Mesothelial cell of epicardium (in vitro differentiated cells): ENCODE results near the gene CYB5A. TPM values are rescaled to one million over a fixed set of nuclear protein-coding genes. Genes with fewer than 3 reads are reported as not detected.

ENCODE experiments used
- DNase-seq, 2 experiments: peaks; one replicate each; pipeline ENCODE4 v3.0.0; 2021; ENCODE audit warnings: low spot score in 2 of 2; ENCODE audit not compliant: unreplicated experiment in 2 of 2
- H3K27ac Mint-ChIP-seq: 2 replicates; pipeline ENCODE4 v1.8.0; 2021; ENCODE audit warnings: mixed read lengths
- H3K27me3 Mint-ChIP-seq: 2 replicates; pipeline ENCODE4 v1.8.0; 2021; ENCODE audit warnings: low read depth, mixed read lengths
- H3K36me3 Mint-ChIP-seq: 2 replicates; pipeline ENCODE4 v1.8.0; 2021; ENCODE audit warnings: mixed read lengths
- H3K4me1 Mint-ChIP-seq: 2 replicates; pipeline ENCODE4 v1.8.0; 2021; ENCODE audit warnings: mixed read lengths
- H3K4me3 Mint-ChIP-seq: 2 replicates; pipeline ENCODE4 v1.8.0; 2021; ENCODE audit warnings: mild to moderate bottlenecking, moderate library complexity, mixed read lengths
- H3K9me3 Mint-ChIP-seq: 2 replicates; pipeline ENCODE4 v1.8.0; 2021; ENCODE audit warnings: mixed read lengths
- CTCF ChIP-seq: fragments of 200-600 bp; sonication (generic); IDR thresholded peaks from one replicate; pipeline ENCODE4 v1.5.0; 2021; ENCODE audit warnings: antibody characterized with exemption; ENCODE audit not compliant: unreplicated experiment
- total RNA-seq: library from RNA; stranded (reverse); gene quantifications from 3 replicates; pipeline ENCODE4 v1.2.1, GENCODE V29; 2021

Gene CYB5A
- total RNA-seq, 1 donor from 2014 or later: 37.6 TPM

DNA sequence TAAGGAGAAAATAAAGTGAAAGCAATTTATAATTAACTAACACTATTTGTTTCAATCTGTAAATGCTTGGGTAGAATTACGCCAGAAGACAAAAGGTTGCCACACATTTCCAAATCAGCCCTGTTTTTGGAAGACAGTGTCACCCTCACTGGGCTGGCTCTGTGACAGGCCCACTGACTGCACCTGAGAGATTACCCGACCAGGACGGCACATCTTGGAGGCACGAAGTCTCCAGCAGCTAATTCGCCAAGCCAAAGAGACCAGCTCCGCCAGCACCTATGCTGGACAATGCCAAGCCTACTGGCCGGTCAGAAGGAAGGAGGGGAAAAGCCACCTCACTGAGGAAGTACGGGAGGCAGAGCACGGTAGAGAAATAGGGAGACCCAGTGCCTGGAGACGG, 61.9 kb downstream of the CYB5A start:
- Mint-ChIP-seq H3K27ac (no peak overlapping the region), H3K27me3 (no peaks in the 10 kb centered on the region), H3K4me3 (no peak overlapping the region), H3K36me3 (no peaks in the 10 kb centered on the region), H3K4me1 (peaks cover 18% of the 10 kb centered on the region), H3K9me3 (no peaks in the 10 kb centered on the region)
- DNase-seq: no peak
- TF ChIP-seq CTCF: no peak

DNA sequence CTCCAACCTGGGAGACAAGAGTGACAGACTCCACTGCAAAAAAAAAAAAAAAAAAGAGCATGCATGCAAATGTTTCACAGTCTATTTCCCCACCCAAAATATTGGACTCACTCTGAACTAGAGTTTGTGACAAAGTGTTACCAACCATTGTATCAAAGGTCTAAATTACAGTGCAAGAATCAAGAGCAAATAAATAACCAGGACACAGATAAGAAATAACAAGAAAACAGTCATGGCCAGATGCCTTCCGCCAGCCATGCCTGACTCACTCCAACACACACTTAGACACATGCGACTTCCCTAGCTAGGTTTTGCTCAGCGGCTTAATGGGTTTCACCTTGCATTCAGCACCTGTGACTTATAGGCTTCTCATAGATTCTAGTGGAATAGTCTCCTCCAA, 62.8 kb downstream of the CYB5A start:
- Mint-ChIP-seq H3K9me3 (no peaks in the 10 kb centered on the region), H3K36me3 (no peaks in the 10 kb centered on the region), H3K27me3 (no peaks in the 10 kb centered on the region), H3K27ac (no peak overlapping the region), H3K4me1 (peaks cover 9% of the 10 kb centered on the region), H3K4me3 (no peak overlapping the region)
- DNase-seq: no peak
- no peak for TF ChIP-seq CTCF

- no peak for TF ChIP-seq CTCF
Measured at GRCh38 chr18:74228312-74228711, 63.5 kb downstream of the CYB5A start.

GRCh38 chr18:74226666-74227065, 65.1 kb downstream of the CYB5A start:
- Mint-ChIP-seq H3K27ac (no peak overlapping the region), H3K9me3 (no peaks in the 10 kb centered on the region)
- no peak for DNase-seq

More at GRCh38 chr18:74228312-74228711, 63.5 kb downstream of the CYB5A start:
- Mint-ChIP-seq H3K36me3 (no peaks in the 10 kb centered on the region), H3K9me3 (no peaks in the 10 kb centered on the region), H3K27me3 (no peaks in the 10 kb centered on the region), H3K4me1 (peaks cover 8% of the 10 kb centered on the region), H3K27ac (no peak overlapping the region), H3K4me3 (no peak overlapping the region)
- no peak for DNase-seq

GRCh38 chr18:74226156-74226555, 65.6 kb downstream of the CYB5A start:
- peaks cover 8% of the 10 kb centered on the region for H3K4me1 Mint-ChIP-seq
- no peak for DNase-seq
- no peaks in the 10 kb centered on the region for H3K36me3 Mint-ChIP-seq
- no peak overlapping the region for H3K4me3 Mint-ChIP-seq
- no peak overlapping the region for H3K27ac Mint-ChIP-seq
- no peaks in the 10 kb centered on the region for H3K27me3 Mint-ChIP-seq
- no peaks in the 10 kb centered on the region for H3K9me3 Mint-ChIP-seq
- no peak for TF ChIP-seq CTCF

More at GRCh38 chr18:74226666-74227065, 65.1 kb downstream of the CYB5A start:
- Mint-ChIP-seq H3K4me3 (no peak overlapping the region), H3K4me1 (peaks cover 8% of the 10 kb centered on the region), H3K27me3 (no peaks in the 10 kb centered on the region), H3K36me3 (no peaks in the 10 kb centered on the region)
- TF ChIP-seq CTCF: no peak

DNA sequence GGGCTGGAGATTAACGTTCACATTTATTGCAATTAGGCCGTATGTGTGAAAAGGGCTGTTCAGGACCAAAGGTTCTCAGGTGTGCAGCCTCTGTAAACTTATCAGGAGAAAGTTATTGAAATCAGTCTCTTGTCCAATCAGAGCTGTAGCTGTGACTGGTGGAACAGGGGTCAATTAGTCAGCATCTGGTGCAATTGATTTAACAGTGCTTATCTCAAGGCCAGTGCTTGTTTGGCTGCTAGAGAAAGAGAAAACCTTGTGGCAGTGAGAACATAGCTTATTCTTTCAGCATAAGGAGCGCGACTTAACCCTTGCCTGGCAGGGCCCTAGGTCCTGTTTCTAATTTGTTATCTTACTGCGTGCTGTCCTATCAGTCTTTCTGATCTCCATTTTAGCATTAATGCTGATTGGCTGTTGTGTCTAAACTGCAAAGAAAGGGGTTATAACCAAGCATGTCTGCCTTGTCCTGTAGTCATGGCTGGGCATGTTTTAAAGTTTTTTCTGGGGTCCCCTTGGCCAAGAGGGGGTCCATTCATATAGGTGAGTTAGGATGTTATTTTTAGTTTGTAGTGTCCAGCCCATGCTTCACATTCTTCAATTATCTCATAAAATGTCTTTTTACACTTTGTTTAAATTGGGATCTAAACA, 66.4 kb downstream of the CYB5A start:
- TF ChIP-seq CTCF: no peak
- Mint-ChIP-seq H3K4me1 (peaks cover 8% of the 10 kb centered on the region), H3K27me3 (no peaks in the 10 kb centered on the region), H3K27ac (no peak overlapping the region), H3K36me3 (no peaks in the 10 kb centered on the region), H3K4me3 (no peak overlapping the region), H3K9me3 (peaks cover 3% of the 10 kb centered on the region)
- no peak for DNase-seq
